Measurements from ENCODE around the gene FGGY.

DNA sequence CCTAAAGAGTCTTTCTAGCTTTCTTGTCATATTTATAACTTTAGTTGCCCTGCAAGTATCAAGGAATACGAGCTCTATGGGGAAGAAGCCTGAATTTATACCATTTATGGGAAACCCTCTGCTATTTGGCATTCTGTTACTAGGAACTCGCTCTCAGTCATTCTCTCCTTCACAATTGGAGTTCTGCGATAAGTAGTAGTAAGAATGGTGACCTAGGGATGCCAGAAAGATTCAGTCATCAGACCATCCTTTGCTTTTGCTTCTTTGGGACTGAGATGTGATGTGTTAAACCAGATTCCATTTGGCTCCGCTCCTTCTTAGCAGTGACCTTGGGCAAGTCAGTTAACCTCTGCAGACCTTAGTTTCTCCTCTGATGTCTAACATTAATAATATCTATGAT is 256.5 kb downstream of the FGGY start:
- TF ChIP-seq, protein P1, sequence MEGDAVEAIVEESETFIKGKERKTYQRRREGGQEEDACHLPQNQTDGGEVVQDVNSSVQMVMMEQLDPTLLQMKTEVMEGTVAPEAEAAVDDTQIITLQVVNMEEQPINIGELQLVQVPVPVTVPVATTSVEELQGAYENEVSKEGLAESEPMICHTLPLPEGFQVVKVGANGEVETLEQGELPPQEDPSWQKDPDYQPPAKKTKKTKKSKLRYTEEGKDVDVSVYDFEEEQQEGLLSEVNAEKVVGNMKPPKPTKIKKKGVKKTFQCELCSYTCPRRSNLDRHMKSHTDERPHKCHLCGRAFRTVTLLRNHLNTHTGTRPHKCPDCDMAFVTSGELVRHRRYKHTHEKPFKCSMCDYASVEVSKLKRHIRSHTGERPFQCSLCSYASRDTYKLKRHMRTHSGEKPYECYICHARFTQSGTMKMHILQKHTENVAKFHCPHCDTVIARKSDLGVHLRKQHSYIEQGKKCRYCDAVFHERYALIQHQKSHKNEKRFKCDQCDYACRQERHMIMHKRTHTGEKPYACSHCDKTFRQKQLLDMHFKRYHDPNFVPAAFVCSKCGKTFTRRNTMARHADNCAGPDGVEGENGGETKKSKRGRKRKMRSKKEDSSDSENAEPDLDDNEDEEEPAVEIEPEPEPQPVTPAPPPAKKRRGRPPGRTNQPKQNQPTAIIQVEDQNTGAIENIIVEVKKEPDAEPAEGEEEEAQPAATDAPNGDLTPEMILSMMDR (IDR thresholded peaks at IDR 0.05), result no peak
- TF ChIP-seq POLR2A (IDR thresholded peaks at IDR 0.05), result no peak

All from uterus (tissue), 2 donors.